SK-N-SH treated with all-trans-retinoic acid at 6 μM for 48 hours (cell line): Measurements from ENCODE around the gene SLC7A10.

Experiments used
- ARNTL ChIP-seq: fragments of 450-650 bp; formaldehyde crosslinking; IDR thresholded peaks from 2 replicates; pipeline ENCODE4 v1.5.0; 2020; ENCODE audit warnings: low read depth, mild to moderate bottlenecking, moderate library complexity, borderline replicate concordance
- ISL1 ChIP-seq: fragments of 250-450 bp; sonication (Bioruptor Pico); IDR thresholded peaks from 2 replicates; pipeline ENCODE4 v2.1.2; 2022; ENCODE audit warnings: mild to moderate bottlenecking, moderate library complexity
- OSR1 ChIP-seq: fragments of 250-450 bp; sonication (Bioruptor Pico); IDR thresholded peaks from 2 replicates; pipeline ENCODE4 v1.8.0; 2022; ENCODE audit warnings: moderate library complexity, mild to moderate bottlenecking, inconsistent platforms
- PATZ1 ChIP-seq: fragments of 250-450 bp; sonication (Bioruptor Pico); IDR thresholded peaks from 2 replicates; pipeline ENCODE4 v1.8.0; 2020; ENCODE audit warnings: mild to moderate bottlenecking, moderate library complexity, borderline replicate concordance
- PPARA ChIP-seq: fragments of 250-450 bp; sonication (Bioruptor Pico); IDR thresholded peaks from 2 replicates; pipeline ENCODE4 v1.5.0; 2020; ENCODE audit warnings: mild to moderate bottlenecking, borderline replicate concordance
- RARB ChIP-seq: fragments of 250-450 bp; sonication (Bioruptor Pico); IDR thresholded peaks from 2 replicates; pipeline ENCODE4 v1.8.0; 2021; ENCODE audit warnings: mild to moderate bottlenecking, moderate library complexity
- TCF4 ChIP-seq: fragments of 250-450 bp; sonication (Bioruptor Pico); IDR thresholded peaks from 2 replicates; pipeline ENCODE4 v1.8.0; 2021; ENCODE audit warnings: mild to moderate bottlenecking, moderate library complexity, borderline replicate concordance
- TSHZ2 ChIP-seq: fragments of 250-450 bp; sonication (Bioruptor Pico); IDR thresholded peaks from 2 replicates; pipeline ENCODE4 v1.5.0; 2020; ENCODE audit warnings: mild to moderate bottlenecking, moderate library complexity
- ZFP3 ChIP-seq: fragments of 250-450 bp; sonication (Bioruptor Pico); IDR thresholded peaks from 2 replicates; pipeline ENCODE4 v1.5.0; 2020; ENCODE audit warnings: mild to moderate bottlenecking, moderate library complexity
- ZNF565 ChIP-seq: fragments of 450-650 bp; formaldehyde crosslinking; conservative IDR thresholded peaks from 2 replicates; pipeline ENCODE4 v1.5.0; 2020; ENCODE audit warnings: low read depth, mild to moderate bottlenecking, moderate library complexity

GRCh38 chr19:33247441-33247819 lies 21.8 kb upstream of the SLC7A10 start:
- TF ChIP-seq ARNTL (no peak), ISL1 (CRISPR knock-in tag) (no peak), TSHZ2 (CRISPR knock-in tag) (no peak), PATZ1 (CRISPR knock-in tag) (no peak), ZNF565 (CRISPR knock-in tag) (no peak), ZFP3 (no peak), TCF4 (CRISPR knock-in tag) (no peak), RARB (no peak), OSR1 (no peak), PPARA (CRISPR knock-in tag) (no peak)
